MCF 10A (cell line): ENCODE measurements around the gene LHFPL3. TPM values are rescaled to one million over a fixed set of nuclear protein-coding genes. Genes with fewer than 3 reads are reported as not detected.

ENCODE experiments used
- BruUV-seq: library from RNA; stranded (reverse); fragments of 400-500 nt; replicated peaks from 2 replicates; lab custom pipeline; 2021; lab: Mats Ljungman, UMichigan
- CTCF ChIA-PET: fragments of 300-600 bp; sonication (Branson Sonifier 250); formaldehyde crosslinking; extraction: SDS; loops from one replicate; lab custom pipeline; 2021; ENCODE audit warnings: antibody characterized with exemption, inconsistent platforms; lab: Yijun Ruan, JAX
- POLR2A ChIA-PET: fragments of 300-600, 350-650 bp; sonication (Branson Sonifier 250); formaldehyde crosslinking; extraction: SDS; loops from one replicate; lab custom pipeline; 2020; ENCODE audit warnings: antibody characterized with exemption, inconsistent platforms; lab: Yijun Ruan, JAX
- DNase-seq: peaks from one replicate; pipeline ENCODE4 v3.0.0-alpha.2; 2018; ENCODE audit not compliant: unreplicated experiment
- H3K27ac Mint-ChIP-seq: one replicate; pipeline ENCODE4 v1.8.0; 2022; ENCODE audit warnings: mild to moderate bottlenecking, low read depth, mixed read lengths; ENCODE audit not compliant: unreplicated experiment
- H3K27me3 Mint-ChIP-seq: one replicate; pipeline ENCODE4 v1.8.0; 2022; ENCODE audit warnings: mixed read lengths; ENCODE audit not compliant: insufficient read depth, unreplicated experiment
- H3K36me3 Mint-ChIP-seq: one replicate; pipeline ENCODE4 v1.8.0; 2022; ENCODE audit warnings: mild to moderate bottlenecking, moderate library complexity, mixed read lengths; ENCODE audit not compliant: insufficient read depth, unreplicated experiment
- H3K4me1 Mint-ChIP-seq: one replicate; pipeline ENCODE4 v1.8.0; 2022; ENCODE audit warnings: mixed read lengths; ENCODE audit not compliant: insufficient read depth, unreplicated experiment
- H3K4me3 Mint-ChIP-seq: one replicate; pipeline ENCODE4 v1.8.0; 2022; ENCODE audit warnings: mild to moderate bottlenecking, moderate library complexity, mixed read lengths; ENCODE audit not compliant: unreplicated experiment
- H3K9me3 Mint-ChIP-seq: one replicate; pipeline ENCODE4 v1.8.0; 2022; ENCODE audit warnings: mixed read lengths; ENCODE audit not compliant: unreplicated experiment
- CTCF ChIP-seq: fragments of 200-600 bp; IDR thresholded peaks from one replicate; pipeline ENCODE4 v1.8.0; 2022; ENCODE audit warnings: antibody characterized with exemption, mild to moderate bottlenecking; ENCODE audit not compliant: unreplicated experiment
- intact Hi-C: fragments of 100-400 bp; cut with micrococcal nuclease; formaldehyde crosslinking; loops from 2 replicates; pipeline ENCODE4 v1.14.1; 2022
- total RNA-seq: library from RNA; stranded (reverse); gene quantifications from 2 replicates; pipeline ENCODE4 v1.2.3, GENCODE V29; 2022

LHFPL3 gene
- total RNA-seq, 1 experiment from 2014 or later: not detected

GRCh38 chr7:104908636-104909035, 580.2 kb downstream of the LHFPL3 start:
- CTCF ChIA-PET: interaction anchor here (0.6 to 5.2 kb wide), 3 partner anchors 11 to 28 kb away, joined by 3 to 39 read pairs (median 28); no protein-coding TSS in a partner anchor
- intact Hi-C loops: no loop called here
- Mint-ChIP-seq H3K9me3 (no peaks in the 10 kb centered on the region), H3K4me3 (no peak overlapping the region), H3K27ac (no peak overlapping the region), H3K4me1 (no peaks in the 10 kb centered on the region), H3K27me3 (peaks cover 54% of the 10 kb centered on the region), H3K36me3 (no peaks in the 10 kb centered on the region)
- no TSS peak for BruUV-seq
- no peak for TF ChIP-seq CTCF
- POLR2A ChIA-PET: no interaction called here
- DNase-seq: no peak

DNA sequence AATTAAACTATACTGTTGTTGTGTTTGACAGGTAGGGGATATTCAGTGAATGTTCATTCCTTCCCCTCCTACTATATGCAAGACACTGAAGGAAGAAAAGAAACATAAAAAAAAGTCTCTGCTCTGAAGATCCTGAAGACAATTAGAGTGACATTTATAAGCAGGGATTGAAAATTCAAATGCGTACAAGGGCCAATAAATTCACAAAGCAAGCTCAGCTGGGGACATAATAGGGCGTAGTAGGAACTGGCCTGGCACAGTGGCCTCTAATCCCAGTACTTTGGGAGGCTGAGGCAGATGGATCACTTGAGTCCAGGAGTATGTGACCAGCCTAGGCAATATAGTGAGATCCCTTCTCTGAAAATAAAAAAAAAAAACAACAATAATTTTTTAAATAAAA, 580.7 kb downstream of the LHFPL3 start:
- ChIA-PET POLR2A (no interaction called here), CTCF (interaction anchor here (0.6 to 5.2 kb wide), 4 partner anchors 10 to 578 kb away, joined by 3 to 39 read pairs (median 16); no protein-coding TSS in a partner anchor)
- no peak for TF ChIP-seq CTCF
- peaks cover 59% of the 10 kb centered on the region for H3K27me3 Mint-ChIP-seq
- no peaks in the 10 kb centered on the region for H3K36me3 Mint-ChIP-seq
- no peaks in the 10 kb centered on the region for H3K9me3 Mint-ChIP-seq
- H3K4me1 Mint-ChIP-seq: no peaks in the 10 kb centered on the region
- no peak overlapping the region for H3K27ac Mint-ChIP-seq
- intact Hi-C loops: no loop called here
- H3K4me3 Mint-ChIP-seq: no peak overlapping the region
- BruUV-seq: no TSS peak
- no peak for DNase-seq

- H3K4me3 Mint-ChIP-seq: no peak overlapping the region
- intact Hi-C loops: loop anchor here (10.0 kb wide), 1 partner anchor 1620 kb away; the partner anchor contains the start of gene PMPCB
- peaks cover 69% of the 10 kb centered on the region for H3K27me3 Mint-ChIP-seq
- CTCF ChIA-PET: interaction anchor here (0.6 to 8.0 kb wide), 5 partner anchors 11 to 1580 kb away, joined by 3 to 67 read pairs (median 5); no protein-coding TSS in a partner anchor
- no peaks in the 10 kb centered on the region for H3K4me1 Mint-ChIP-seq
- H3K36me3 Mint-ChIP-seq: no peaks in the 10 kb centered on the region
- POLR2A ChIA-PET: interaction anchor here (0.7 kb wide), 1 partner anchor 24 kb away, joined by 3 read pairs; no protein-coding TSS in a partner anchor
- no peaks in the 10 kb centered on the region for H3K9me3 Mint-ChIP-seq
- no peak for DNase-seq
- BruUV-seq: no TSS peak
- TF ChIP-seq CTCF: no peak
- no peak overlapping the region for H3K27ac Mint-ChIP-seq
These were observed 586.0 kb downstream of the LHFPL3 start for GRCh38 chr7:104914421-104914820.

DNA sequence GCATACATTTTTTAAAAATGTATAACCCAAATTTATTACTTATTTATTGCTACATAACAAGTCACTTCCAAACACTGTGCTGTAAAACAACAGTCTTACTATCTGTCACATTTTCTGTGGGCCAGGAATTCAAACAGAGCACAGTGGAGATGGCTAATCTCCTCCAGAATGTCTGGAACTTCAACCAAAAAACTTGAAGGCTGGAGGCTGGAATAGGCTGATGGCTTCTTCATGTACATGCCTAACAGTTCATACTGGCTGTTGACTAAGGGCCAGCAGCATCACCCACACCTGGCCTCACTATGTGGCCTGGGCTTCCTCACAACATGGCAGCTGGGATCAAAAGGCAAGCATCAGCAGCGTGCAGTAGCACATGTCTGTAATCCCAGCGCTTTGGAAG, 593.2 kb downstream of the LHFPL3 start:
- no peaks in the 10 kb centered on the region for H3K9me3 Mint-ChIP-seq
- H3K4me1 Mint-ChIP-seq: no peaks in the 10 kb centered on the region
- BruUV-seq: no TSS peak
- H3K36me3 Mint-ChIP-seq: no peaks in the 10 kb centered on the region
- ChIA-PET POLR2A (interaction anchor here (1.2 kb wide), 1 partner anchor 60 kb away, joined by 5 read pairs; no protein-coding TSS in a partner anchor), CTCF (interaction anchor here (0.5 to 8.0 kb wide), 13 partner anchors 13 to 1516 kb away, joined by 3 to 67 read pairs (median 5); no protein-coding TSS in a partner anchor)
- no peak overlapping the region for H3K4me3 Mint-ChIP-seq
- no peak for TF ChIP-seq CTCF
- peaks cover 20% of the 10 kb centered on the region for H3K27me3 Mint-ChIP-seq
- H3K27ac Mint-ChIP-seq: no peak overlapping the region
- intact Hi-C loops: loop anchor here (5.0 kb wide), 2 partner anchors 166 to 416 kb away; no protein-coding TSS in a partner anchor
- no peak for DNase-seq
